ENCODE results near the gene SPOCK1.

Gene SPOCK1

GRCh38 chr5:137399911-137400310 is 99.2 kb downstream of the SPOCK1 start:
- Histone ChIP-seq H3K27ac (ENCODE audit: low read length, poor library complexity, severe bottlenecking) (no peak overlapping the region), H2AK5ac (ENCODE audit: low read length, severe bottlenecking) (no peak overlapping the region), H3K14ac (ENCODE audit: low read length in 2 of 2) (no peak overlapping the region), H3K9ac (ENCODE audit: low read length) (no peak overlapping the region), H3K18ac (ENCODE audit: low read depth in 1 of 2, low read length in 2 of 2) (no peak overlapping the region), H2BK15ac (ENCODE audit: low read depth, poor library complexity, severe bottlenecking) (no peak overlapping the region), H4K8ac (ENCODE audit: low read length) (no peak overlapping the region), H2AFZ (ENCODE audit: low read depth, low read length) (no peak overlapping the region), H3K4me3 (ENCODE audit: insufficient read depth in 1 of 2, low read depth in 1 of 2, low read length in 2 of 2) (no peak overlapping the region), H4K91ac (ENCODE audit: low read length) (no peak overlapping the region), H3K4me2 (ENCODE audit: low read length, poor library complexity, severe bottlenecking) (no peak overlapping the region), H3K36me3 (ENCODE audit: control insufficient read depth in 1 of 2, insufficient read depth in 2 of 2, low read depth in 1 of 2, low read length in 2 of 2) (no peaks in the 10 kb centered on the region), H3K4me1 (ENCODE audit: control insufficient read depth, insufficient read depth, low read depth, low read length) (peaks cover 2% of the 10 kb centered on the region), H3K9me3 (ENCODE audit: control insufficient read depth, low read length) (no peaks in the 10 kb centered on the region), H2BK5ac (ENCODE audit: low read depth, low read length, poor library complexity, severe bottlenecking) (no peak overlapping the region), H3K27me3 (ENCODE audit: control insufficient read depth in 1 of 2, insufficient read depth in 1 of 2, low read length in 2 of 2) (no peaks in the 10 kb centered on the region), H2BK12ac (ENCODE audit: low read length in 2 of 2) (no peak overlapping the region), H3K79me1 (replicated peaks; ENCODE audit: low read length, poor library complexity, severe bottlenecking) (no peaks in the 10 kb centered on the region), H3K4ac (ENCODE audit: low read depth in 1 of 2, low read length in 2 of 2) (no peak overlapping the region), H3K23ac (ENCODE audit: low read length in 2 of 2) (no peak overlapping the region), H2BK120ac (ENCODE audit: low read depth, low read length) (no peak overlapping the region)
- no peak for DNase-seq
- WGBS = 71% methylated on average over 3 of the region's 3 CpGs

GRCh38 chr5:137398751-137399150 is 100.4 kb downstream of the SPOCK1 start:
- no peak overlapping the region for H4K91ac ChIP-seq (ENCODE audit: low read length)
- no peak overlapping the region for H4K8ac ChIP-seq (ENCODE audit: low read length)
- WGBS = 58% methylated on average over 2 of the region's 3 CpGs
- no peak overlapping the region for H2BK120ac ChIP-seq (ENCODE audit: low read depth, low read length)
- H2AFZ ChIP-seq (ENCODE audit: low read depth, low read length) = no peak overlapping the region
- no peak overlapping the region for H3K14ac ChIP-seq (ENCODE audit: low read length in 2 of 2)
- H3K4ac ChIP-seq (ENCODE audit: low read depth in 1 of 2, low read length in 2 of 2) = no peak overlapping the region
- no peak overlapping the region for H2BK12ac ChIP-seq (ENCODE audit: low read length in 2 of 2)
- H3K23ac ChIP-seq (ENCODE audit: low read length in 2 of 2) = no peak overlapping the region
- no peaks in the 10 kb centered on the region for H3K36me3 ChIP-seq (ENCODE audit: control insufficient read depth in 1 of 2, insufficient read depth in 2 of 2, low read depth in 1 of 2, low read length in 2 of 2)
- no peak overlapping the region for H2BK15ac ChIP-seq (ENCODE audit: low read depth, poor library complexity, severe bottlenecking)
- H2BK5ac ChIP-seq (ENCODE audit: low read depth, low read length, poor library complexity, severe bottlenecking) = no peak overlapping the region
- H3K79me1 ChIP-seq (replicated peaks; ENCODE audit: low read length, poor library complexity, severe bottlenecking) = no peaks in the 10 kb centered on the region
- no peak for DNase-seq
- no peak overlapping the region for H3K18ac ChIP-seq (ENCODE audit: low read depth in 1 of 2, low read length in 2 of 2)
- H3K27me3 ChIP-seq (ENCODE audit: control insufficient read depth in 1 of 2, insufficient read depth in 1 of 2, low read length in 2 of 2) = no peaks in the 10 kb centered on the region
- no peak overlapping the region for H3K27ac ChIP-seq (ENCODE audit: low read length, poor library complexity, severe bottlenecking)
- H3K9me3 ChIP-seq (ENCODE audit: control insufficient read depth, low read length) = no peaks in the 10 kb centered on the region
- H3K4me2 ChIP-seq (ENCODE audit: low read length, poor library complexity, severe bottlenecking) = no peak overlapping the region
- no peak overlapping the region for H3K9ac ChIP-seq (ENCODE audit: low read length)
- no peak overlapping the region for H2AK5ac ChIP-seq (ENCODE audit: low read length, severe bottlenecking)
- H3K4me3 ChIP-seq (ENCODE audit: insufficient read depth in 1 of 2, low read depth in 1 of 2, low read length in 2 of 2) = no peak overlapping the region
- peaks cover 2% of the 10 kb centered on the region for H3K4me1 ChIP-seq (ENCODE audit: control insufficient read depth, insufficient read depth, low read depth, low read length)

GRCh38 chr5:137398154-137398553 is 101.0 kb downstream of the SPOCK1 start:
- Histone ChIP-seq H3K14ac (ENCODE audit: low read length in 2 of 2) (no peak overlapping the region), H3K9ac (ENCODE audit: low read length) (no peak overlapping the region), H2AK5ac (ENCODE audit: low read length, severe bottlenecking) (no peak overlapping the region), H3K4me3 (ENCODE audit: insufficient read depth in 1 of 2, low read depth in 1 of 2, low read length in 2 of 2) (no peak overlapping the region), H3K18ac (ENCODE audit: low read depth in 1 of 2, low read length in 2 of 2) (no peak overlapping the region), H3K23ac (ENCODE audit: low read length in 2 of 2) (no peak overlapping the region), H3K27ac (ENCODE audit: low read length, poor library complexity, severe bottlenecking) (no peak overlapping the region), H3K4me2 (ENCODE audit: low read length, poor library complexity, severe bottlenecking) (no peak overlapping the region), H2AFZ (ENCODE audit: low read depth, low read length) (no peak overlapping the region), H3K4ac (ENCODE audit: low read depth in 1 of 2, low read length in 2 of 2) (no peak overlapping the region), H2BK12ac (ENCODE audit: low read length in 2 of 2) (no peak overlapping the region), H2BK120ac (ENCODE audit: low read depth, low read length) (no peak overlapping the region), H3K4me1 (ENCODE audit: control insufficient read depth, insufficient read depth, low read depth, low read length) (peaks cover 2% of the 10 kb centered on the region), H2BK15ac (ENCODE audit: low read depth, poor library complexity, severe bottlenecking) (no peak overlapping the region), H2BK5ac (ENCODE audit: low read depth, low read length, poor library complexity, severe bottlenecking) (no peak overlapping the region), H4K91ac (ENCODE audit: low read length) (no peak overlapping the region), H3K9me3 (ENCODE audit: control insufficient read depth, low read length) (no peaks in the 10 kb centered on the region), H3K36me3 (ENCODE audit: control insufficient read depth in 1 of 2, insufficient read depth in 2 of 2, low read depth in 1 of 2, low read length in 2 of 2) (no peaks in the 10 kb centered on the region), H3K79me1 (replicated peaks; ENCODE audit: low read length, poor library complexity, severe bottlenecking) (no peaks in the 10 kb centered on the region), H4K8ac (ENCODE audit: low read length) (no peak overlapping the region), H3K27me3 (ENCODE audit: control insufficient read depth in 1 of 2, insufficient read depth in 1 of 2, low read length in 2 of 2) (no peaks in the 10 kb centered on the region)
- 81% methylated on average over 1 of the region's 2 CpGs for WGBS
- no peak for DNase-seq

- H2BK12ac ChIP-seq (ENCODE audit: low read length in 2 of 2) = no peak overlapping the region
- H2AFZ ChIP-seq (ENCODE audit: low read depth, low read length) = no peak overlapping the region
- H3K9ac ChIP-seq (ENCODE audit: low read length) = no peak overlapping the region
- no peak overlapping the region for H2BK5ac ChIP-seq (ENCODE audit: low read depth, low read length, poor library complexity, severe bottlenecking)
- H3K27me3 ChIP-seq (ENCODE audit: control insufficient read depth in 1 of 2, insufficient read depth in 1 of 2, low read length in 2 of 2) = no peaks in the 10 kb centered on the region
- H3K14ac ChIP-seq (ENCODE audit: low read length in 2 of 2) = no peak overlapping the region
- 59% methylated on average over 2 of the region's 4 CpGs for WGBS
- no peaks in the 10 kb centered on the region for H3K9me3 ChIP-seq (ENCODE audit: control insufficient read depth, low read length)
- H2BK15ac ChIP-seq (ENCODE audit: low read depth, poor library complexity, severe bottlenecking) = no peak overlapping the region
- H3K27ac ChIP-seq (ENCODE audit: low read length, poor library complexity, severe bottlenecking) = no peak overlapping the region
- H3K79me1 ChIP-seq (replicated peaks; ENCODE audit: low read length, poor library complexity, severe bottlenecking) = no peaks in the 10 kb centered on the region
- no peak overlapping the region for H3K4ac ChIP-seq (ENCODE audit: low read depth in 1 of 2, low read length in 2 of 2)
- H2BK120ac ChIP-seq (ENCODE audit: low read depth, low read length) = no peak overlapping the region
- H3K4me3 ChIP-seq (ENCODE audit: insufficient read depth in 1 of 2, low read depth in 1 of 2, low read length in 2 of 2) = no peak overlapping the region
- H3K36me3 ChIP-seq (ENCODE audit: control insufficient read depth in 1 of 2, insufficient read depth in 2 of 2, low read depth in 1 of 2, low read length in 2 of 2) = no peaks in the 10 kb centered on the region
- H3K23ac ChIP-seq (ENCODE audit: low read length in 2 of 2) = no peak overlapping the region
- no peak overlapping the region for H3K4me2 ChIP-seq (ENCODE audit: low read length, poor library complexity, severe bottlenecking)
- DNase-seq = no peak
- no peak overlapping the region for H4K91ac ChIP-seq (ENCODE audit: low read length)
- H3K18ac ChIP-seq (ENCODE audit: low read depth in 1 of 2, low read length in 2 of 2) = no peak overlapping the region
- no peak overlapping the region for H2AK5ac ChIP-seq (ENCODE audit: low read length, severe bottlenecking)
- H3K4me1 ChIP-seq (ENCODE audit: control insufficient read depth, insufficient read depth, low read depth, low read length) = peaks cover 2% of the 10 kb centered on the region
- no peak overlapping the region for H4K8ac ChIP-seq (ENCODE audit: low read length)
Measured at GRCh38 chr5:137395011-137395755, 103.9 kb downstream of the SPOCK1 start.
